Inflammatory macrophage treated with lipopolysaccharide for 4 hours (primary cell): ENCODE data around the gene TOMM40L.

ENCODE experiments used
- DNase-seq: peaks from one replicate; pipeline ENCODE4 v3.0.0-alpha.2; 2020

TOMM40L gene

GRCh38 chr1:161197560-161198193 is 28.2 kb upstream of the TOMM40L start:
- no peak for DNase-seq

GRCh38 chr1:161198194-161198896 is 27.5 kb upstream of the TOMM40L start:
- no peak for DNase-seq

- no peak for DNase-seq
Measured at GRCh38 chr1:161198897-161199431, 26.9 kb upstream of the TOMM40L start, which contains the start of gene ADAMTS4. TSS of gene ADAMTS4 (minus strand) at chr1:161199054. CDS start at chr1:161198627, 427 bp downstream.

GRCh38 chr1:161199506-161200139 is 26.2 kb upstream of the TOMM40L start:
- DNase-seq = no peak

- DNase-seq = no peak
Measured at GRCh38 chr1:161200421-161200991, 25.4 kb upstream of the TOMM40L start.

- DNase-seq = peak; percentile 66
Measured at GRCh38 chr1:161200992-161201835, 24.6 kb upstream of the TOMM40L start.

GRCh38 chr1:161201836-161202712 is 23.8 kb upstream of the TOMM40L start, which contains the start of gene NDUFS2:
TSS of gene NDUFS2 (plus strand) at chr1:161202367. CDS start at chr1:161202386, 19 bp downstream.
- DNase-seq = peak; percentile 99

- DNase-seq = no peak
Measured at GRCh38 chr1:161206411-161207140, 19.3 kb upstream of the TOMM40L start.

- no peak for DNase-seq
Measured at GRCh38 chr1:161207173-161207572, 18.7 kb upstream of the TOMM40L start.

GRCh38 chr1:161209790-161210409 is 16.0 kb upstream of the TOMM40L start:
- DNase-seq = peak; percentile 78

GRCh38 chr1:161214369-161214768 is 11.5 kb upstream of the TOMM40L start:
- peak; percentile 83 for DNase-seq

- peak; percentile 94 for DNase-seq
Measured at GRCh38 chr1:161215076-161215475, 10.8 kb upstream of the TOMM40L start, which contains the start of gene FCER1G. TSS of gene FCER1G (plus strand) at chr1:161215295. CDS start at chr1:161215322, 27 bp downstream.

GRCh38 chr1:161216945-161217712 is 8.7 kb upstream of the TOMM40L start:
- DNase-seq = peak; percentile 99

GRCh38 chr1:161217831-161218230 is 8.0 kb upstream of the TOMM40L start:
- peak; percentile 35 for DNase-seq

GRCh38 chr1:161218301-161219077 is 7.4 kb upstream of the TOMM40L start:
- DNase-seq = no peak

- no peak for DNase-seq
Measured at GRCh38 chr1:161219078-161219892, 6.6 kb upstream of the TOMM40L start.

- no peak for DNase-seq
Measured at GRCh38 chr1:161220002-161220401, 5.9 kb upstream of the TOMM40L start.
